HG02571 (cell line): ENCODE results near the gene TRMT2B.
"Not testable (repeated sequence)": the region's sequence is repeated elsewhere in the genome, so short reads cannot be mapped to it uniquely, and the experiment has no call there.

Experiments used
- ATAC-seq: cut with Tn5 transposase; IDR thresholded peaks from one replicate; pipeline ENCODE4 v1.9.1; 2021; ENCODE audit warnings: mild to moderate bottlenecking, moderate library complexity; ENCODE audit not compliant: unreplicated experiment

The TRMT2B gene, protein sequence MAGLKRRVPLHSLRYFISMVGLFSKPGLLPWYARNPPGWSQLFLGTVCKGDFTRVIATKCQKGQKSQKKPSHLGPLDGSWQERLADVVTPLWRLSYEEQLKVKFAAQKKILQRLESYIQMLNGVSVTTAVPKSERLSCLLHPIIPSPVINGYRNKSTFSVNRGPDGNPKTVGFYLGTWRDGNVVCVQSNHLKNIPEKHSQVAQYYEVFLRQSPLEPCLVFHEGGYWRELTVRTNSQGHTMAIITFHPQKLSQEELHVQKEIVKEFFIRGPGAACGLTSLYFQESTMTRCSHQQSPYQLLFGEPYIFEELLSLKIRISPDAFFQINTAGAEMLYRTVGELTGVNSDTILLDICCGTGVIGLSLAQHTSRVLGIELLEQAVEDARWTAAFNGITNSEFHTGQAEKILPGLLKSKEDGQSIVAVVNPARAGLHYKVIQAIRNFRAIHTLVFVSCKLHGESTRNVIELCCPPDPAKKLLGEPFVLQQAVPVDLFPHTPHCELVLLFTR

GRCh38 chrX:101051549-101052302, at the start of gene TRMT2B:
Gene TRMT2B, minus strand, starts transcription at chrX:101052111. Its CDS starts 9,822 bp downstream, at chrX:101042289.
- peak; percentile 95 for ATAC-seq

DNA sequence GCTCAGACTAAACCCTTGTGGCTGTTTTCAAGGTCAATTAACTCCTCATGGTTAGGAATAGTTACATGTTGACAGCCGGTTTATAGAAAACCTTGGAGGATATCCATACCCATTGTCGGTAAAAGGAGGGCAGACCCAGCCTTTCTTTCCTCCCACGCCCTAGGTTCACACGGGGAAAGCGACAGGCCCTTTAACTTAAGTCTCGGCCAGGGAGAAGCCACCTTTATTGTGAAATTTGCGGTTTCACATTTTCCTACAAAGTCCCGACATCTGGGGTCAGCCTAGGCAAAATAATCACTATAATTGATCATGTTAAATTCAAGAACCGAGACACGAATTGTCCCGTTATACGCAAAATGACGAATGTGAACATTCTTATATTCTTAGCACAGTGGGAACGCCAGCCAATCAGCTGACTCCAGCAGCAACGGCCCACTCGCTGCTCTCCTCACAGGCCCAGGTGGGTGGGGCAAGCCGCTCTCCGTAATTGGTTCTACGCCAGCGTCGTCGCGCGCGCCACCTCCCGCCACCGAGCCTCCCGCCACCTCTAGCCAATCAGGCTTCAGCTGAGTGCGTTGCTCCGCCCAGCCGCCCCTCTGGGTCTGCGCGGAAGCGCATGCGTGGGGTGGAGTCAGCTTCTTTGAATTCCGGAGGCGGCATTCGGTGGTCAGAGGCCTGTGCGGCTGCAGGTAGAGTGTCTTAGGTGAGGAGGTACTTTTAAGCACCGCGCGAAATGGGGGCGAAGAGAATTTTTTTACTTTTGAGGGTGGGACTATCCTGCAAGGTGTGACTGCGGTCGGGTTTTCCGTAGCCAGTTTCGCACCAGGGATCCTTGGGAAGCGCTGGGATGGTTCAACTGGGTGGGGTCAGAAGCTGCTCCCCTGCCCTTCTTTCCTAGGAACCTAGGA, 45.9 kb upstream of the TRMT2B start, which contains the start of gene CENPI:
TSS of gene CENPI (plus strand) at position 659 of the 908 bp plus-strand sequence. CDS start 2,867 bp downstream, outside the sequence.
- ATAC-seq = peak; percentile 99

- no peak for ATAC-seq
Observed at GRCh38 chrX:101091817-101092216, 39.9 kb upstream of the TRMT2B start.

- ATAC-seq = no peak
Observed at GRCh38 chrX:101081231-101081630, 29.3 kb upstream of the TRMT2B start.

GRCh38 chrX:101080326-101081124, 28.6 kb upstream of the TRMT2B start:
- no peak for ATAC-seq

DNA sequence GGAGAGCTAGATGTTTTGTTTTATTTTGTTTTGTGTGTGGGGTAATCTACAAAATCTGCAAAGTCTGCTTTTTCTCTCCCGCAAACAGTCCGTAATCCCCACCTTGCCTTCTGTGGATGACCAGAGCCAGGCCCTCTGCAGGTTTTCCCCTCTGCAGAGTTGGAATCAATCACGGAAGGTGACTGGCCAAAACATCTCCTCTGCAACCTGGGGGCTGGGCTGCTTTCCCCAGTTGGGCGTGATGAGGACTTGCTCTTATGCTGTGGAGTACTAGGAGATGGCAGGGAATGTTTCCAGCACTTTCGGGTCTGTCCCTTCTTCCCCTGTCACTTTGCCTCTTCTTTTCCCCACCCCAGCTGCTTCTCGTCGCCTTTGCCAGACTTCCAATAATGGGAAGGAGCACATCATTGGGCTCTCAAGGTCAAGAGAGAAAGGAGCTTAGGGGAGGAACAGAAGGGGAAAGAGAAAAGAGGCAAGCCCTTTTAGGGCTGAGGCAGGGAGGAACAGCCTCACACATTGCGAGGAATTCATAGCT, 27.9 kb upstream of the TRMT2B start:
- ATAC-seq = no peak

- no peak for ATAC-seq
Observed at GRCh38 chrX:101078716-101079598, 27.0 kb upstream of the TRMT2B start, which contains the start of gene TMEM35A. Gene TMEM35A, plus strand, starts transcription at chrX:101078879. Its CDS starts 124 bp downstream, at chrX:101079003.

DNA sequence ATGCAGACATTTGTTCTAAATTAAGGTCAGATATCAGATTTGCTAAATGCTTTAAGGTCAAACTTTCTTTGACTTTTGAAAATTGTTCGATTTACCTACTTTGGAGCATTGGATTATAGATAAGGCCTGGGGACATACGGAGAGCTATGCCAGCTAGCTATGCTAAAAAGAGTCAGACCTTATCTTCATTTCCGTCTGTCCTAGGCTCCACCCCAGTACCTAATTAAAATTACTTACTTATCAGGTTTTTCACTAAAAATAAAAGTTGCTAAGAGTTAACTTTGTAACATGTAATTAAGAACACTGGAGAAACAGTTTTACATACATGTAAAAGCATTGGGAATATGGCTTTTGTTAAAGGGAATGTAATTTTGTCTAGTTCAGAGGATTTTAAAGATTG, 19.7 kb upstream of the TRMT2B start:
- ATAC-seq = no peak

GRCh38 chrX:101062176-101062575, 10.3 kb upstream of the TRMT2B start:
- no peak for ATAC-seq

GRCh38 chrX:101057093-101057714, 5.3 kb upstream of the TRMT2B start:
- peak; percentile 70 for ATAC-seq

- not testable (repeated sequence) for ATAC-seq
Observed at GRCh38 chrX:101056551-101056950, 4.6 kb upstream of the TRMT2B start.

DNA sequence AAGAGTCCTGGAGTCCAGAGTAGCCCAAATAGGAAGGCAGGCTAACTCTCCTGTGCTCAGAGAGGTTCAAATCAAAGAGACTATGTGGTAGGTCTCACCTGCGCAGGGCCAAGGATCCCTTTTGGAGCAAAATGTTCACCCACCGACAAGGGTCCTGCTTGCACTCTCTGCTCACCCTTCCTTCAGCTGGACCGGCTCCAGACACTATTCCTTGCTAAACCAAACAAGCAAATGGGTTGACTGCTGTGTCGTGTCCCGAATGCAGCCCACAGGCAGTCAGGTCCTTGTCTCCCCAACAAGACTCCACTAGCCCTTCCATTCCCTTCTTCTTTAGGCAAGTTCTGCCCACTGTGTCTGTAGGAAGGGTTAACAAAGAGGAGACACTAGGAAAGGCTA, 760 bp downstream of the TRMT2B start:
- no peak for ATAC-seq

DNA sequence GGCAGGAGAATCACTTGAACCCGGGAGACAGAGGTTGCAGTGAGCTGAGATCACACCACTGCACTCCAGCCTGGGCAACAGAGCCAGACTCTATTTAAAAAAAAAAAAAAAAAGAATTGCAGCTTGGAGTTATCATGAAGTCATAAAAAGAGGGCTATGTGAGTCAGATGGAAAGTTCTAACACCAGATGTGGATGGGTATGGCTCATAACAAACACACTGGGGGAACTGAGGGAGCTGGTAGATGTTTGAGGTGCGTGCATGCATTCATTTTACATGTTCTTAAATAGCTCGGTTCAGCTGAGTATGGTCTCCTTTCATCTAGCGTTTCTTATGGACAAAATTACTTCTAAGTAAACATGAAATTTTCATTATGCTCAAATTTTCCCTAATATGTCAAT, 11.7 kb downstream of the TRMT2B start:
- no peak for ATAC-seq

GRCh38 chrX:101037231-101037630, 14.7 kb downstream of the TRMT2B start:
- no peak for ATAC-seq

GRCh38 chrX:101029665-101030064, 22.2 kb downstream of the TRMT2B start:
- no peak for ATAC-seq

DNA sequence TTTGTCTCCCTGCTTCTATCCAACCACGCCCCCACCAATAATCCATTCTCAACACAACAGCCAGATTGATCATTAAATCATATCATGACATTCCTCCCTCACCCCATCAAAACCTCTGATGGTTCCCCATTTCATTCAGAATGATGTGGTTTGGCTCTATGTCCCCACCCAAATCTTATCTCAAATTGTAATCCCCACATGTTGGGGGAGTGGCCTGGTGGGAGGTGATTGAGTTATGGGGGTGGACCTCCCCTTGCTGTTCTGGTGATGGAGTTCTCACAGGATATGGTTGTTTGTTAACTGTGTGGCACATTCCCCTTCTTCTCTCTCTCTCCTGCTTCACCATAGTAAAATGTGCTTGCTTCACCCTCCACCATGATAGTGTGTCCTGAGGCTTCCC, 23.3 kb downstream of the TRMT2B start:
- ATAC-seq = no peak

DNA sequence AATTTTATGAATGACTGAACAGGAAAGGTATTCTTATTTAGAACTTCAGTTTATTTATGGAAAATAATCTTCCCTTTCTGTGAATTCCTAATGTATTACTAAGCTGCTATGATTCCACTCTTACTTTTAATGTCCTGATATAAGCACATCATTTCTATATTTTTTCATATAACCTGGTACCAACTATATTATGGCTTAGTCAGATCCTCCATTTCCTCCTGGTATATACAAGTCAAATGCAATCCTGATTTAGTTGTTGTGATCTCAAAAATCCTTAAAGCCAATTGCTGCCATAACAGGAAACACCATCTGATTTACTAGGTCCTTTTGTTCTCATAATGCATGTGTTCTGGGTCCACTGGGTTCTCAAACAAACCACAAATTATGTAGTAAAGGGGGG, 26.8 kb downstream of the TRMT2B start:
- no peak for ATAC-seq

DNA sequence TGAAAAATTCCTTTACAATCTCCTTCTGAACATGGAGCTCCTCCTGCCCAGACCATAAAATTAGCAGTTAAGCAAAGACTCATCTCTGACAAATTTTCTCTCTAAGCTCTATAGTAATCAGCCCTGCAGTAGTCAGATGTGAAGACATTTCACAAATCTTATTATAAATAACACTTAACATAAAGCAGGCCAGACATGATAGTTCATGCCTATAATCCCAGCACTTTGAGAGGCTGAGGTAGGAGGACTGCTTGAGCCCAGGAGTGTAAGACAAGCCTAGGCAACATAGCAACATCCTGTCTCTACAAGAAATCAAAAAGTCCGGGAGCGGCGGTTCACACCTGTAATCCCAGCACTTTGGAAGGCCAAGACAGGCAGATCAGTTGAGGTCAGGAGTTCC, 29.9 kb downstream of the TRMT2B start:
- no peak for ATAC-seq
